Stimulated activated memory B cell treated with anti-CD40 and anti-IgM and Interleukin-4, amounts not matched to agents 10 μg/mL and 1 μg/mL and 100 μg/mL, for 72 hours (primary cell): ENCODE data around the gene MAGEB17.
"Not testable (repeated sequence)": the region's sequence is repeated elsewhere in the genome, so short reads cannot be mapped to it uniquely, and the experiment has no call there.

Experiments used
- ATAC-seq: fragments of 150-1000 bp; cut with Tn5 transposase; 2 replicates; pipeline ENCODE4 v1.10.0; 2021
- H3K27ac Mint-ChIP-seq: one replicate; pipeline ENCODE4 v1.8.0; 2022; ENCODE audit warnings: mild to moderate bottlenecking, mixed read lengths
- H3K27me3 Mint-ChIP-seq: one replicate; pipeline ENCODE4 v1.8.0; 2022; ENCODE audit warnings: mixed read lengths
- H3K36me3 Mint-ChIP-seq: one replicate; pipeline ENCODE4 v1.8.0; 2022; ENCODE audit warnings: mixed read lengths
- H3K4me1 Mint-ChIP-seq: one replicate; pipeline ENCODE4 v1.8.0; 2022; ENCODE audit warnings: mixed read lengths
- H3K4me3 Mint-ChIP-seq: one replicate; pipeline ENCODE4 v1.8.0; 2022; ENCODE audit warnings: mild to moderate bottlenecking, moderate library complexity, mixed read lengths
- H3K9me3 Mint-ChIP-seq: one replicate; pipeline ENCODE4 v1.8.0; 2022; ENCODE audit warnings: mixed read lengths

Gene MAGEB17

DNA sequence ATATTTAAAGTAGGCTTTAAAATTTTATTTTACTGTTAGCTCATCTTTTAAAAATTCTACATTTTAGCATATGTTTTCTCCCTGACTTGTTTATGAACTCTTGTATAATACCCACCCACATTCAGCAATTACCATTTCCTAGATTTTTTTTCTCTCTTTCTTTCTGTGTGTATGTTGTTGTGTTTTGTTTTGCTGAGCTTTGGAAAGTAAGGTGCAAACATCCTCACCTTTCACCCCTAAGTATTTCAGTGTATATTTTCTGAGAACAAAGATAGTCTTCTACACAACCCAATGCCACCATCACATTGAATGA lies 25.1 kb upstream of the MAGEB17 start:
- Mint-ChIP-seq H3K4me1 (peaks cover 10% of the 10 kb centered on the region), H3K36me3 (no peaks in the 10 kb centered on the region), H3K4me3 (no peak overlapping the region), H3K9me3 (peaks cover 4% of the 10 kb centered on the region), H3K27ac (no peak overlapping the region), H3K27me3 (peaks cover 13% of the 10 kb centered on the region)
- ATAC-seq, result no peak

DNA sequence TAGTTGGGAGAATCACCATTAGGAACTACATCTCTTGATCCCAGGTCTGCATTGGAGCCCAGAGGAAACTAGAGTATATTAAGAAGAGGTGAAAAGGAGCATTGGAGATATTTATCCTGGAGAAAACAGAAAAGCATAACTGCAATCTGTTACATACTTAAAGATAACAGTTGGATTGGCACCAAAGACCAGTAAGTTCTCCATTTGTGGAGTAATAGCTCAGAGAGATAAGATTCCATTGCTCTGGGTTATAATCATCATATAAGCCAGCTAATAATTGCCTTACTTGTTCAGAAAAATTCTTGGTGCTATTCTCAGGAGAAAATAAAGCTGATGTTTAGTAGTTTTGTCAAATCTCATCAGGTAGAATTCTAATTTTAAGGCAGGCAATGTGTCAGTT lies 23.3 kb upstream of the MAGEB17 start:
- no peaks in the 10 kb centered on the region for H3K36me3 Mint-ChIP-seq
- H3K4me3 Mint-ChIP-seq, result no peak overlapping the region
- H3K4me1 Mint-ChIP-seq, result no peaks in the 10 kb centered on the region
- ATAC-seq, result no peak
- H3K9me3 Mint-ChIP-seq, result peaks cover 4% of the 10 kb centered on the region
- peaks cover 13% of the 10 kb centered on the region for H3K27me3 Mint-ChIP-seq
- no peak overlapping the region for H3K27ac Mint-ChIP-seq

DNA sequence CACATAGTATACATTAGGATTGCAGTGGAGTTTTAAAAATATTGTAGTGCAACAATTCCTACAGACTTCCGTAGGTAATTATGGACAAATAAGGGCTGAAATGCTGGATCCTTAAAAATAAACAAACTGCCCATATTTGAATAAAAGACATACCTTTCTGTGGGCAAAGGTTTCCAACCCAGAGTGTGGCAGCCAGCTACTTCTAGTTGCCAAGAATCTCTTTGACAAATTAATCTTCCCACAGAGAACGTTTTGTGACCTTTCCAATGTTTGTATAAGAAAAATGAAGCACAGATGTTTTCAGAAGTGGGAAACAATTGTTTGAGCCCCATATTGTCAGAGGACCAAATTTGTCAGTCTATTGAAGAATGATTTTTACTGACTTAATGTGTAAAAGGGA lies 22.9 kb upstream of the MAGEB17 start:
- Mint-ChIP-seq H3K9me3 (peaks cover 4% of the 10 kb centered on the region), H3K36me3 (no peaks in the 10 kb centered on the region), H3K27me3 (peaks cover 13% of the 10 kb centered on the region), H3K4me1 (no peaks in the 10 kb centered on the region), H3K27ac (no peak overlapping the region), H3K4me3 (no peak overlapping the region)
- ATAC-seq, result no peak

DNA sequence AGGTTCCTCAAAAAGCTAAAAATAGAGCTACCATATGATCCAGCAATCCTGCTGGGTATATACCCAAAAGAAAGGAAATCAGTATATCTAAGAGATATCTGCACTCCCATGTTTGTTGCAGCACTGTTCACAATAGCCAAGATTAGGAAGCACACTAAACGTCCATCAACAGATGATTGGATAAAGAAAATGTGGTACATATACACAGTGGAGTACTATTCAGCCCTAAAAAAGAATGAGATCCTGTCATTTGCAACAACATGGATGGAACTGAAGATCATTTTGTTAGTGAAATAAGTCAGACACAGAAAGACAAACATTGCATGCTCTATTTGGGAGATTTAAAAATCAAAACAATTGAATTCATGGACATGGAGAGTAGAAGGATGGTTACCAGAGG lies 22.2 kb upstream of the MAGEB17 start:
- not testable (repeated sequence) for H3K27ac Mint-ChIP-seq

DNA sequence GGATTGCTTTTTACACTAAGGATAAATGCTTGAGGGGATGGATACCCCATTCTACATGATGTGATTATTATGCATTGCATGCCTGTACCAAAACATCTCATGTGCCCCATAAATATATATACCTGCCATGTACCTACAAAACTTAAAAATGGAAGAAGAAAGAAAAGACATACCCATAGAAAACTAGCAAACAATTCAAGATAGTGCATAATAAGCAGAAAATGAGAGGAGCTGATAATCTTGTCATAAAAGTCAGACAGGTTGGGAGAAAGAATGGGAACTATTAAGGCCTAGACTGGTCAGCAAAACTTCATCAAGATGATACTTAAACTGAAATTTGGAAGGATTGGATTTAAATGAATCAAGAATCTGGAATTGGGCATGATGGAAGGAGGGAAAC lies 21.6 kb upstream of the MAGEB17 start:
- H3K27me3 Mint-ChIP-seq, result peaks cover 13% of the 10 kb centered on the region
- peaks cover 4% of the 10 kb centered on the region for H3K9me3 Mint-ChIP-seq
- no peaks in the 10 kb centered on the region for H3K4me1 Mint-ChIP-seq
- H3K4me3 Mint-ChIP-seq, result no peak overlapping the region
- no peak overlapping the region for H3K27ac Mint-ChIP-seq
- no peaks in the 10 kb centered on the region for H3K36me3 Mint-ChIP-seq
- no peak for ATAC-seq

More for the DNA sequence above, 22.2 kb upstream of the MAGEB17 start:
- H3K4me3 Mint-ChIP-seq, H3K36me3 Mint-ChIP-seq, ATAC-seq, H3K9me3 Mint-ChIP-seq, H3K4me1 Mint-ChIP-seq: not testable (repeated sequence)
- peaks cover 13% of the 10 kb centered on the region for H3K27me3 Mint-ChIP-seq

DNA sequence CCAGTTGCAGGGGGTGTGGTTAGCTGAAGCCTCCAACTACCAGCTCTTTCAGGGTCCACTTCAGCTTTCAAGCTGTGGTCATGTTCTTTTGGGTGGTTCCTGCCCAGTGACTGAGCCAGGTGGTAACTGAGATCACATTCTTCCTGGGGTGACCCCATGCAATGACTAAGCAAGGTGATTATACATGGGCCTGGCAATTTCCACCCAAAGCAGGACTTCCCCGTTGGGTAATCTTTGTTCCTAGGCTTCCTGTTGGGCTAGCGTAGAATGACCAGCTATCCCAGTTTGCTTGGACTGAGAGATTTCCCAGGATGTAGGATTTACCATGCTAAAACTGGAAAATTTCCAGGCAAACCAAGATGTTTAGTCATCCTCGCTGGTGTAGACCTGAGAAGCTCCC lies 18.4 kb upstream of the MAGEB17 start:
- no peaks in the 10 kb centered on the region for H3K4me1 Mint-ChIP-seq
- no peaks in the 10 kb centered on the region for H3K36me3 Mint-ChIP-seq
- no peak overlapping the region for H3K4me3 Mint-ChIP-seq
- ATAC-seq, result no peak
- H3K9me3 Mint-ChIP-seq, result peaks cover 4% of the 10 kb centered on the region
- H3K27me3 Mint-ChIP-seq, result no peaks in the 10 kb centered on the region
- H3K27ac Mint-ChIP-seq, result no peak overlapping the region

DNA sequence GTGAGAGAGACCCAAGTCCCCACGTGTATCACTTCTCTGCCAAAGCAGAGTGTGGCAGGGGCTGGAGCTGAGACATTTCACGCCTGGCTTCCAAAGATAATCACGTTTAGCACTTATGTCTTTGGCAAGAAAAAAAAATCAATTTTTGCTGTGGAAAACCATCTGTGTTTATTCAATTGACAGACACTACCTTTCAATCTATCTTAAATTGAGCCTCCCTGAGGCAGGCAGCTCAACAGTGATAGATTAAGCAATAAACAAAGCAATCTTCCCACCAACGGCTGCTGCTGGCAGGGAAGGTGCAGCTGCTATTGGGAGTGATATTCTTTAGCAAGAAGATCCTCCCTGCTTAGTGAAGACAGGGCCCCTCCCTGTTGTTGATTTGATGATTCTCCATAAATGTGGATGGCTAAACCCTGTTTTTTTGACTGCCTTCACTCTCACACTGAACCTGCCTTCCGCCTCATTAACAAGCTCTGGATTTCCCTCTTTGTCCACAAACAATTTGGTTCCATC lies 11.6 kb upstream of the MAGEB17 start:
- Mint-ChIP-seq H3K27ac (no peak overlapping the region), H3K36me3 (no peaks in the 10 kb centered on the region), H3K4me3 (no peak overlapping the region), H3K27me3 (no peaks in the 10 kb centered on the region), H3K9me3 (no peaks in the 10 kb centered on the region), H3K4me1 (no peaks in the 10 kb centered on the region)
- no peak for ATAC-seq

DNA sequence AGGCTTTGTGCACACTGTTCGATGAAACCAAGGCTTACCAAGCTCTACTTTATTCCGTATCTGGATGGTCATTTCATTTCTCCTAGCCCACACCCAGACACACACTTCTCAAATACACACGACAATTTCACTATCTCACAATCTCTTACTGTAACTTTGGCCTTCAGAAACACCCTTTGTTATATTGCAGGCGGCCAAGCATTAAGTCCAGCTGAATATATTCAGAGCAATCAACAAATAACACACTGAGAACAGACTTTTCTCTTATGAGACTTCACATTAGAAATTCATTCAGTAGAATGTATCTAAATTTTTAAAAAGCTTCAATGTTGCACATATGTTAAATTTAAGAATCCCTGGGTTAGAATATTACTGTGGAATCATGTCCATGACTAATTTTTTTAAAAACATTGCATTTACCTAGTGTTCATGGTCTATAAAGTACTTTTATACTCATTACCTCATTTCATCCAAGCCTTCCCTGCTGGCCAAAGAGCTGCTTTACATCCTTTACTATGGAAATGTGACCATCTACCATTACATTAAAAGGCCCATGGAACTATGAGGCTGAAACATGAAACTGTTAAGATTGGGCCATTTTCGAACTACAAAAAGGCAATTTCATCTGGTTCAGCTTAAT lies 10.5 kb upstream of the MAGEB17 start:
- no peak for ATAC-seq
- Mint-ChIP-seq H3K27ac (no peak overlapping the region), H3K4me3 (no peak overlapping the region), H3K9me3 (no peaks in the 10 kb centered on the region), H3K36me3 (no peaks in the 10 kb centered on the region), H3K4me1 (no peaks in the 10 kb centered on the region), H3K27me3 (no peaks in the 10 kb centered on the region)

DNA sequence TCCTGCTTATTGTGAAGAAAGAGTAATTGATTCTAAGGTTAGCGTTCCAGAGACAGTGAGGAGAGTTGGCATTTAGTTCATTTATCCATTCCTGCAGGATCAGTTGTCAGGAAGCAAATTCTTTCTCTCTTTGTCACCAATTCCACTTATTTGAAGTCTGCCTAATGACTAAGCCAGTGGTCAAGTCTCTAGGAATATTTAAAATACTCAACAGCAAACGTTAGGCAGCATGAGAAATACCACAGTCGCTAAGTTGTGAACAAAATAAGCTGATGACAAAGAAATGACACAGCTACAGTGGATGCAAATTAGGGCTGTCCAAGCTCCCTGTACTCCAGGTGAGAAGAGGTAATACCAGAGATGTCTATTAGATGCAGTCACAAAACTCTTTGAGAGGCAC lies 6.6 kb upstream of the MAGEB17 start:
- no peaks in the 10 kb centered on the region for H3K4me1 Mint-ChIP-seq
- ATAC-seq, result no peak
- no peak overlapping the region for H3K4me3 Mint-ChIP-seq
- no peak overlapping the region for H3K27ac Mint-ChIP-seq
- H3K9me3 Mint-ChIP-seq, result no peaks in the 10 kb centered on the region
- H3K27me3 Mint-ChIP-seq, result peaks cover 11% of the 10 kb centered on the region
- H3K36me3 Mint-ChIP-seq, result no peaks in the 10 kb centered on the region

DNA sequence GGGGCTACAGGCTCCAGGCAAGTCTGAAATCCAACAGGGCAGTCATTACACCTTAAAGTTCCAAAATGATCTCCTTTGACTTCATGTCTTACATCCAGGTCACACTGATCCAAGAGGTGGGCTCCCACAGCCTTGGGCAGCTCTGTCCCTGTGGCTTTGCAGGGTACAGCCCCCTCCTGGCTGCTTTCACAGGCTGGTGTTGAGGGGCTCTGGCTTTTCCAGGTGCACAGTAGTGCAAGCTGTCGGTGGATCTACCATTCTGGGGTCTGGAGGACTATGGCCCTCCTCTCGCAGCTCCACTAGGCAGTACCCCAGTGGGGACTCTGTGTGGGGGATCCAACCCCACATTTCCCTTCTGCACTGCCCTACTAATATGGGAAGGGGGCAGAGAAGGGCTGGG lies 6.1 kb upstream of the MAGEB17 start:
- ATAC-seq, H3K36me3 Mint-ChIP-seq, H3K4me3 Mint-ChIP-seq, H3K9me3 Mint-ChIP-seq, H3K4me1 Mint-ChIP-seq, H3K27ac Mint-ChIP-seq: not testable (repeated sequence)
- peaks cover 11% of the 10 kb centered on the region for H3K27me3 Mint-ChIP-seq

DNA sequence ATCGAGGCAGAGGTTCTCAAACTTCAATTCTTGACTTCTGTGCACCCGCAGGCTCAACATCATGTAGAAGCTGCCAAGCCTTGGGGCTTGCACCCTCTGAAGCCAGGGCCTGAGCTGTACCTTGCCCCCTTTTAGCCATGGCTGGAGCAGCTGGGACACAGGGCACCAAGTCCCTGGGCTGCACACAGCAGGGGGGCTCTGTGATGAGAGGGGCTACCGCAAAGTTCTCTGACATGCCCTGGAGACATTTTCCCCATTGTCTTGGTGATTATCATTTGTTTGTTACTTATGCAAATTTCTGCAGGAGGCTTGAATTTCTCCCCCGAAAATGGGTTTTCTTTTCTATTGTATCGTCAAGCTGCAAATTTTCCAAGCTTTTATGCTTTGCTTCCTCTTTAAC lies 4.9 kb upstream of the MAGEB17 start:
- H3K9me3 Mint-ChIP-seq, result no peaks in the 10 kb centered on the region
- H3K27me3 Mint-ChIP-seq, result peaks cover 11% of the 10 kb centered on the region
- no peak overlapping the region for H3K4me3 Mint-ChIP-seq
- ATAC-seq, result no peak
- no peak overlapping the region for H3K27ac Mint-ChIP-seq
- no peaks in the 10 kb centered on the region for H3K4me1 Mint-ChIP-seq
- H3K36me3 Mint-ChIP-seq, result no peaks in the 10 kb centered on the region

DNA sequence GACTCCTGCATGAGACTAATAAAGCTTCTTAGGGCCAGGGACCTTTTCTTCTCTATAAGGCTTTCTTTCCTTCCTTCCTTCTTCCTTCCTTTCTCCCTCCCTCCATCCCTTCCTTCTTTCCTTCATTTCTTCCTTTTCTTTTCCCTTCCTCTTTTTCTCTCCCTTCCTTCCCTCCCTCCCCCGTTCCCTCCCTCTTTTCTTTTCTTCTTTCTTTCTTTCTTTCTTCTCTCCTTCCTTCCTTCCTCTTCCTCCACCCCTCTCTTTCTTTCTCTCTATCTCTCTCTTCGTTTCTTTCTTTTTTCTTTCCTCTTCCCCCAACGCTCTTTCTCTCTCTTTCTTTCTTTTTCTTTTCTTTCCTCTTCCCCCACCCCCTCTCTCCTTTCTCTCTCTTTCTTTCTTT lies 2.5 kb upstream of the MAGEB17 start:
- ATAC-seq, result no peak
- no peaks in the 10 kb centered on the region for H3K4me1 Mint-ChIP-seq
- H3K27me3 Mint-ChIP-seq, result peaks cover 23% of the 10 kb centered on the region
- no peaks in the 10 kb centered on the region for H3K36me3 Mint-ChIP-seq
- H3K4me3 Mint-ChIP-seq, result no peak overlapping the region
- no peaks in the 10 kb centered on the region for H3K9me3 Mint-ChIP-seq
- H3K27ac Mint-ChIP-seq, result no peak overlapping the region

DNA sequence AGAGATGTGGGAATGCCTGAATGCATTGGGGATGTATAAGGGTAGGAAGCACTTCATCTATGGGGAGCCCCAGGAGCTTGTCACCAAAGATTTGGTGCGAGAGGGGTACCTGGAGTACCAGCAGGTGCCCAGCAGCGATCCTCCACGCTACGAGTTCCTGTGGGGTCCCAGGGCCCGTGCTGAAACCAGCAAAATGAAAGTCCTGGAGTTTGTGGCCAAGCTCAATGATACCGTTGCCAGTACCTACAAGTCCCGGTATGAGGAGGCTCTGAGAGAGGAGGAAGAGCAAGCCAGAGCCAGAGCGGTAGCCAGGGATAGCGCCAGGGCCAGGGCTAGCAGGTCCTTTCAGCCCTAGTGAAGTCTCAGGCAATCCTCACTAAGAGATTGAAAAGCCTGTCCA lies 3.8 kb downstream of the MAGEB17 start:
- Mint-ChIP-seq H3K36me3 (no peaks in the 10 kb centered on the region), H3K9me3 (no peaks in the 10 kb centered on the region), H3K27ac (no peak overlapping the region), H3K27me3 (peaks cover 12% of the 10 kb centered on the region), H3K4me1 (no peaks in the 10 kb centered on the region), H3K4me3 (no peak overlapping the region)
- ATAC-seq, result no peak

DNA sequence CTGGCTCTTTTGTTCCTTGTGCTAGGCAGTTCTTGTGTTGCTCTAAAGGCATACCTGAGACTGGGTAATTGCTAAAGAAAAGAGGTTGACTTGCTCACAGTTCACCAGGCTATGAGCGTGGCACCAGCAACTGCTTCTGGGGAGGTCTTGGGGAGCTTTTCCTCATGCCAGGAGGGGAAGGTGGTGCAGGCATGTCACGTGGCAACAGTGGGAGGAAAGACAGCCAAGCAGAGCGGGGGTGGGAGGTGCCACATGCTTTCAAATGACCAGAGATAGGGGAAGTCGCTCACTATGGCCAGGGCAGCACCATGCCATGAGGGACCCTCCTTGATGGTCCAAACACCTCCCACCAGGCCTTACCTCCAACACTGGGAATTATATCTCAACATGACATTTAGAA lies 4.7 kb downstream of the MAGEB17 start:
- Mint-ChIP-seq H3K27me3 (peaks cover 12% of the 10 kb centered on the region), H3K36me3 (no peaks in the 10 kb centered on the region), H3K9me3 (no peaks in the 10 kb centered on the region), H3K4me3 (no peak overlapping the region), H3K4me1 (no peaks in the 10 kb centered on the region), H3K27ac (no peak overlapping the region)
- no peak for ATAC-seq

DNA sequence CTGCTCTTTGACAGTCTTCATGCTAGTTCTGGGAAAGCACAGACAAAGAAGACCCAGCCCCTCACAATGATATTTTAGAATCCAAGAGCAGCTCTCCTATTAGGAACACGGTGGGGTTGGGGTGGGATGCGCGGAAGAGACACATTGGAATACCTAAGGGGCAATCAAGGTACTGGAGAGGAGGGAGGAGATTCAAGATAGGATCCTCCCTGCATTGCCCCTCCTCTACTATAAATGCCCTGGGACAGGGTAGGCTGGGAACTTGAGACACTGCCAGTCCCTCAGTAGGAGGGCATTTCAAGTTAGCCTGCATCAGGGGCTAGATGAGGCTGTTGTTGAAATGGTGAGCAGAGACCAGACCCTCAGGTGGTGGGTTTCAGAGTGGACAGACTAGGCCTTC lies 5.1 kb downstream of the MAGEB17 start:
- H3K36me3 Mint-ChIP-seq, result no peaks in the 10 kb centered on the region
- no peak for ATAC-seq
- no peak overlapping the region for H3K27ac Mint-ChIP-seq
- H3K4me3 Mint-ChIP-seq, result no peak overlapping the region
- H3K27me3 Mint-ChIP-seq, result peaks cover 12% of the 10 kb centered on the region
- H3K4me1 Mint-ChIP-seq, result no peaks in the 10 kb centered on the region
- no peaks in the 10 kb centered on the region for H3K9me3 Mint-ChIP-seq

DNA sequence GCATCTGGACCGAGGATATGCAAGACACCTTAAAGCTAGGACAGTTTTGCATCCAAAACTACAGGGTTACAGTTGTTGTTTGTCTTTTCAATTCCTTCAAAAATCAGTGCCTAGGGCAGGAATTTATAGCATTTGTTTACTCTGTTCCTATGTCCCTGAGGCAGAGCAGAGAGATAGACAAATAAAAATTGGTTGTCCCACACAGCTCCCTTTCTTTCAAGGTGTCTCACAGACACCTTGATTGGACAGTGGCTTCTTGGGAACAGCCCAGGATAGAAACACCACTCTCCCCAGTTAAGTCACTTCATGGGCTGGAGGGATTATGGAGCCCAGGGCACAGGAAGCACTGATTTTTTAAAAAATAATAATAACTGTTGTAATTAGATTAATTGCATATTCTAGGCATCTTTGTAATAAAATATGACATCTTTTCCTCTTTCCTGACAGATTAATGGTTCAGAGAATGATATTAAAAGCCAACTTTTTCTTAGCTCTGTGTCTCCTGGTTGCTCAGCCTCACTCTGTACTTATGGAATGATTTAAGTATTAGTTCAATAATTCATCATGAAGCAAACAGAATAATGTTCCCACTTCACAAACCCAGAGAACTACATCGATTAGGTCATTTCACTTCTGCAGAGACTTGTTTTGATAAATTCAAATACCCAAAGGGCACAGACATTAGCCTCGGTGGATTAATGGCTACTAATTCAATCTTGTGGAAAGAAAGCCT lies 8.2 kb downstream of the MAGEB17 start:
- Mint-ChIP-seq H3K27me3 (no peaks in the 10 kb centered on the region), H3K9me3 (no peaks in the 10 kb centered on the region), H3K36me3 (no peaks in the 10 kb centered on the region), H3K27ac (no peak overlapping the region), H3K4me1 (no peaks in the 10 kb centered on the region), H3K4me3 (no peak overlapping the region)
- no peak for ATAC-seq
